ENCODE results near the gene SLC2A3.
"Not testable (repeated sequence)": the region's sequence is repeated elsewhere in the genome, so short reads cannot be mapped to it uniquely, and the experiment has no call there.

The SLC2A3 gene

DNA sequence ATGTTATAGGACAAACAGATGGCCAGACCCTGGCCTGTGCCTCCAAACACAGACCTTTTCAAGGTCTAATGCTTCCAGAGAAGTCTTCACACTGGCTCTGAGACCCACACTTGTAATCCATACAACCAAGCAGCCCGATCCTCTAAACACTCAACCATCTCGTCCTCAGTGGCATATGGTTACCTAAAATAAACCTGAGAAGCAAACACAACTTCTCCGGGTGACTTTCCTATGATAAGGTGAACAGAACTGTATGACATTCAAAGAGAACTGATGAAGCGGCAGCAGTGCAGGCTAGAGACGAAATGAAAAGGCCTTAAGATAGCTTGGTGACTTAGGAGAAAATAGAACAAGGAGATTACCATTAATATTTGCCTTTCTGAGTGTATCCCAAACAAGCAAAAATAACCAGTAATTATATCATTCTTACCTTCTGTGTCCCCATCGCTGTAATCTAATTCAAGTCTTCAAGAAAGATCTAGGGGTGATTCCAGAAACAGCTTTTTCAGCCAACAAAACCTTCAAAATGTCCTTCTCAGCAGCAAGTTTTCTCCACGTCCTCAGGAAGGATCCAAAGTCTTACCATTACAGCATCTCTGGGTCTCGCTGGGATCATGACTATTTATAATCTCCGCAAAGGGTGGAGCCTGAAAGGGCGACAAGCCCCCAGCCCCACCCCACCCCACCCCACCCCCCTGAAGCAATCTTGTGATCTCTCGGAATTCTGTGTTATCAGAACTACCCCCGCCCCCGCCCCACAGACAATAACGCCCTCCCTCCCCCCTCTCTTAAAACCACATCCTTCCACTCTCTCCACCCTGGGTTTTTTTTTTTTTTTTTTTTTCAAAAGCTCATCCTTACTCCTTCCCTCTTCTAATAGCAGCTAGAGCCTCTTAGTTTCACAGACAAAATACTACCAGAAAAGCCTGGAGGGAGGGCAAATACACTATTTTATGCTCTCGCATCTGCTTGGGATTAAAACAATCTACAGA lies at the start of gene SLC2A3:
TSS of gene SLC2A3 (minus strand) at position 598 of the 992 bp plus-strand sequence. CDS start at position 445, 153 bp downstream.
- in situ Hi-C loops (cut with HindIII; ENCODE audit: low sequenced_read_pairs) = no loop called here

DNA sequence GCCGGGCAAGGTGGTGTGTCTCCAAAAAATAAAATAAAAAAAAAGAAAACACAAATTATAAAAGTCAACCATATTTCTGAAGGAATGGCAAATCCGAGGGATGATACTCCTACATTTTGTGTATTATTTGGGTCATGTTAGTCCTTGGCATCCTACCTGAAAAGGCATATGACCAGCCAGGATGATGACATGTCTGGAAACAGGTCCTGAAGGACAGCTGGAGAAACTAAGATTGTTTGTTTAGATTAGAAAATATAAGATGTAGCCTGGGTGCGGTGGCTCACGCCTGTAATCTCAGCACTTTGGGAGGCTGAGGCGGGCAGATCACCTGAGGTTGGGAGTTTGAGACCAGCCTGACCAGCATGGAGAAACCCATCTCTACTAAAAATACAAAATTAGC lies 48.9 kb upstream of the SLC2A3 start:
- in situ Hi-C loops (cut with HindIII; ENCODE audit: low sequenced_read_pairs) = no loop called here

DNA sequence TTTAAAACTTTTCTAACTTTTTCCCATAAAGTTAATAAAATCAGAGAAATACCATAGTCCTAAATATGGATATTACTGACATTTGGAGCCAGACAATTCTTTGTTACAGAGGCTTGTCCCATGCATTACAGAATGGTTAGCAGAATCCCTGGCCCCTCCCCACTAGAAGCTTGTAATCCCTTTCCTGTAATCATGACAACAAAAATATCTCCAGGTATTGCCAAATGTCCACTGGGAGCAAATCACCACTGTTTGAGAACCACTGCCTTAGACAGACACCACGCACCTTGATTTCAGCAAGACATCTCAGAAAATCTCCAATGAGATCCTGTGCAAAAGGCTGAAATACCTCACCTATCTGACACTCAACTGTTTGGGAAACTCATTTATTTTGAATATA lies 47.5 kb upstream of the SLC2A3 start:
- in situ Hi-C loops (cut with HindIII; ENCODE audit: low sequenced_read_pairs) = not testable (repeated sequence)

DNA sequence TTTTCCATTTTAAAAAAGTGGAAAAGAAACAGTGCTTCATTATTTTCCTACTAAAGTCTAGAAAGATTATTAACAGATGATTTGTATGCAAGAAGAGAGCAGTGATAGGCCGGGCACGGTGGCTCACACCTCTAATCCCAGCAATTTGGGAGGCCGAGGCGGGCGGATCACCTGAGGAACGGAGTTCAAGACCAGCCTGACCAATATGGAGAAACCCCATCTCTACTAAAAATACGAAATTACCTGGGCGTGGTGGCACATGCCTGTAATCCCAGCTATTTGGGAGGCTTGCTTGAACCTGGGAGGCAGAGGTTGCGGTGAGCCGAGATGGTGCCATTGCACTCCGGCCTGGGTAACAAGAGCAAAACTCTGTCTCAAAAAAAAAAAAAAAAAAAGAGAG lies 47.0 kb upstream of the SLC2A3 start:
- in situ Hi-C loops (cut with HindIII; ENCODE audit: low sequenced_read_pairs) = not testable (repeated sequence)

DNA sequence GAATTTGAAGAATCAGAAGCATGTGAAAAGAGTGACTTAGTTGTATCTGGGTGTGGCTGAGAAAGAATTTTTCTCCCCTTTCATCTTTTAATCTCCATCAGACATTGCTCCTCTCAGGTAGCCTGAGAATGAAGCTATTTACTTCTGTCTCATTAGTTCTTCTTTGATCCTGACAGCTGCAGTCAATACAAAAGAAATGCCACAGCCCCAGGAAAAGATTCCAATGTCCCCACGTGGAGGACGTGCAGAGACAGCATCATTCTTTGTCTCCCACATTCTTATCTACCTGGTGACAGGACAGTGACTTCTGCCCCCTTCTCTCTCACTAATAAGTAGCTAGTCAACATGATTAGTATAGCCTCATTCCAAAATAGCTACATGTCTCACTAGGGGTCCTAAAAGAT lies 46.3 kb upstream of the SLC2A3 start:
- in situ Hi-C loops (cut with HindIII; ENCODE audit: low sequenced_read_pairs) = not testable (repeated sequence)

DNA sequence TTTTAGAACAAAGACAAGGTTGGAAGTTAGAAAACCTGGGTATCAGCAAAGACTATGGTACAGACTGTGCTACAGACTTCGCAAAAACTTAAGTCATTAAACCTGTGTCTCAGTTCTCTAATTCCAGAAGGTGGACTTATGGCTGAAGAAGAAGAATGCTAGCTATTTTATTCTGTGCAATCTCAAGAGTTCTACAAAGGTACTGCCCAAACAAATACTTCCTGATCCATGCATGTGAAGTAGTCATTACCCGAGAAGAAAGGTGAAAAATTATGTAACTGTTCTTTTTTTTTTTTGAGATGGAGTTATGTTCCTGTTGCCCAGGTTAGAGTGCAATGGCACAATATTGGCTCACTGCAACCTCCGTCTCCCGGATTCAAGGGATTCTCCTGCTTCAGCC lies 45.5 kb upstream of the SLC2A3 start:
- in situ Hi-C loops (cut with HindIII; ENCODE audit: low sequenced_read_pairs) = no loop called here

DNA sequence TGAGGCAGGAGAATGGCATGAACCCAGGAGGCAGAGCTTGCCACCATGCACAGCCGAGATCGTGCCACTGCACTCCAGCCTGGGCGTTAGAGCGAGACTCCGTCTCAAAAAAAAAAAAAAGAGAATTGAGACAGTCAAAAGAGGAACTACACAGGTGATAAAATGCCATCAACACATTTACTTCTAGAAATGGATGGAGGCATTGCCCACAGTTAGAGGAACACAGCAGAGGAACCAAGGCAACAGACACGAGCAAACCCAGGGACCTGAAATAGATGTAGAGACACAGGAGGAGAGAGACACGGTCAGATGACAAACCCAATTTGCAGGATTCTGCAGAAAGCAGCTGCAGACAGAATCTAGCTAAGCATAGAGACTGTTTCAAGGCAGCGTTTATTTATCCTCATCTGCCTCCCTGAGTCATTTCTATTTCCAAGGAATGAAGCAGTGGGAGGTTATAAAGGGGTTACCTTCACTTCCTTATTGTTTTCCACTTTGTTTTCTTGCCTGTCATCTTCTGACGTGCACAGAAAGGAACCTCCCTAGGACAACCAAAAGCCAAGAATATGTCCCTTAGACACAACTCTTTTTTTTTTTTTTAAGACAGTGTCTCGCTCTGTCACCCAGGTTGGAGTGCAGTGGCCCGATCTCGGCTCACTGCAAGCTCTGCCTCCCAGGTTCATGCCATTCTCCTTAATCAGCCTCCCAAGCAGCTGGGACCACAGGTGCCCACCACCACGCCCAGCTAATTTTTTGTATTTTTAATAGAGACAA lies 41.6 kb upstream of the SLC2A3 start:
- in situ Hi-C loops (cut with HindIII; ENCODE audit: low sequenced_read_pairs) = not testable (repeated sequence)

DNA sequence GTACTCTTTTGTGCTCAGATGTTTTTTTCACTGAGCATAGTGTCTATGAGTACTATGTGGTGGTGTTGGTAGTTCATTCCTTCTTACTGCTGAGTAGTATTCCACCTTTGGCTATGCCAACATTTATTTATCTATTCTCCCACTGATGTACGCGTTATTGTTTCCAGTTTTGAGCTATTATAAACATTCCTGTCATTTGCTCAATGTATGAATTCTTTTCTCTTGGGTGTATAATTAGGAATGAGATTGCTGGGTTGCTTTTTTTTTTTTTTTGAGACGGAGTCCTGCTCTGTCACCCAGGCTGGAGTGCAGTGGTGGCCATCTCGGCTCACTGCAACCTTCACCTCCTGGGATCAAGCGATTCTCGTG lies 37.5 kb upstream of the SLC2A3 start:
- in situ Hi-C loops (cut with HindIII; ENCODE audit: low sequenced_read_pairs) = no loop called here

DNA sequence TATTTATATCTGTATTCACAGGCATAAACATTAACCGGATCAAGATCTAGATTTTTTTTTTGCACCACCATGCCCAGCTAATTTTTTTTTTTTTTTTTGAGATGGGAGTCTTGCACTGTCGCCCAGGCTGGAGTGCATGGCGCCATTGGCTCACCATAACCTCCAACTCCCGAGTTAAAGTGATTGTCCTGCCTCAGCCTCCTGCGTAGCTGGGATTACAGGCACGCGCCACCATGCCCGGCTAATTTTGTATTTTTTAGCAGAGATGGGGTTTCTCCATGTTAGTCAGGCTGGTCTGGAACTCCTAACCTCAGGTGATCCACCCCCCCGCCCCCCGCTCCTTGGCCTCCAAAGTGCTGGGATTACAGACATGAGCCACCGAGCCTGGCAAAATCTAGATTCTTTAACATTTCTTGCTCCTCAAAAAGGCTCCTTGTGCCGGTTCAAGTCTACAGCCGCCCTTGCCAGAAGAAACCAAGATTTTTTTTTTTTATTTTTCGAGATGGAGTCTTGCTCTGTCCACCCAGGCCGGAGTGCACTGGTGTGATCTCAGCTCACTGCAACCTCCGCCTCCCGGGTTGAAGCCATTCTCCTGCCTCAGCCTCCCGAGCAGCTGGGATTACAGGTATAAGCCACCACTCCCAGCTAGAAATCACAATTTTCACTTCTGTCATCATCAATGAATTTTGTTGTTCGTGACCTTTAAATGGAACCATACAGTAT lies 36.9 kb upstream of the SLC2A3 start:
- in situ Hi-C loops (cut with HindIII; ENCODE audit: low sequenced_read_pairs) = no loop called here

DNA sequence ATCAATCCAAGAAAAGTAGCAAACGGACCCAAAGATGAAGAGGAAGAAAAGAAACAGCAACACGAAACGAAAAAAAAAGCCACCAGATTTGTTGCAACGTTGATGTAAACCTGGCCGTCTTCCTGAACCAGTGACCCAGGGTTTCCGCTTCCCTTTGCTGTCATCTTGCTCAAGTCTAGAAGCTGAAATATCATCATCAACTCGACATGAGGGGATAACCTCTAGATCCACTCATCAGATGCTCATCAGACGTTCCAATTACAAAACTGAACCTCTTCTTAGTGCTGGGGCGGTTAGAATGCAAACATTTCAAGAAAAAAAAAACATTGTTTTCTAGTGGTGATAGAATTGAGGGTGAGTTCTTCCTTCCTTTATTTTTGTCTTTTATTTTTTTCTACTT lies 36.3 kb upstream of the SLC2A3 start:
- in situ Hi-C loops (cut with HindIII; ENCODE audit: low sequenced_read_pairs) = not testable (repeated sequence)

DNA sequence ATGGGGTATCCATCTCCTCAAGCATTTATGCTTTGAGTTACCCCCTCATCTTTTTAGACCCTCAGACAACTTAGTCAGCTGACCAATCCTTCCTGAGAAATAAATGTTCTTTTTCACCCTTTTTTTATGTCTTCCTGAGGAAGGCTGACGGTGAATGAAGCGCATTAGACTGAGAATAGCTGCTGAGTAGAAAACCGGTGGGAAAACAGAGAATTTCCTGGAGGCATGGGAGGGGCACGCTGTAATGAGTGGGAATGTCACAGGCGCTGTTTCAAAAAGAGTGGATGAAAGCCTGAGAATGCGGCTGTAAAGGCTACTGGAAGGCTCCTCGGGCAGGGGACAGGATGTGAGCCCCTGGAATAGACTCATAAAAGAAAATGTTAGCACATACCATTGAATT lies 35.8 kb upstream of the SLC2A3 start:
- in situ Hi-C loops (cut with HindIII; ENCODE audit: low sequenced_read_pairs) = not testable (repeated sequence)

DNA sequence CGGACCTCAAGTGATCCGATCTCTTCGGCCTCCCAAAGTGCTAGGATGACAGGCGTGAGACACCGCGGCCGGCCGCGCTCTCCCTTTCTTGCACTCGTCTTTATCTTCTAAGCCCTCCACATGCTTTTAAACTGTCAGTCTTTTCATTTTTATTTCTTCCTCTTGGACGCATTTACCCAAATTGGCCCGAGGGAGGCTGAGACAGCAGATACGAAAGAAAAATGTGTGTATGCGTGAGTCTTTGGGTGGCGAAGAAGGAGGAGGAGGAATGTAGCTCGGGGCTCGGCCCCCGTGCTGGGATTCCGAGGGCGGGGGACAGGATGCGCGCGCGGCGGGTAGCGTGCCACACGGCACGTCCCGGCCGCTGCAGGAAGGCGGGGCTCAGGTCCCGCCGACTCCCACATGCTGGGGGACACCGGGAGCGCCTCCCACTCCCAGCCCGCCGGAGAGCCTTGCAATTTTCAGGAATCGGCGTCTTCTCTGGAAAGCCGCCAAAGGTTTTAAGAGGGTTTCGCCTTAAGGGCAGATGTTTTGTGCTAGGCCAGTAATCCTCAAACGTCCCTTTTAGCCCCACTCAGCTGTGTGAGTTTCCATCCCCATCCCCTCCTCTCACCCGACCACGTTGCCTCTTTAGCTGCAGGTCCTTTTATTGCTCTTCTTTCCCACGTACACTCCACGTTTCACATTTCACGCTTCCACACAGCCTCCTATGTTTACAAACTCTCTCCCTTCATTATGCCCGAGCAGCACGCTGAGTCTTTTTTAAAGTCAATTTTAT lies 34.7 kb upstream of the SLC2A3 start:
- in situ Hi-C loops (cut with HindIII; ENCODE audit: low sequenced_read_pairs) = no loop called here

DNA sequence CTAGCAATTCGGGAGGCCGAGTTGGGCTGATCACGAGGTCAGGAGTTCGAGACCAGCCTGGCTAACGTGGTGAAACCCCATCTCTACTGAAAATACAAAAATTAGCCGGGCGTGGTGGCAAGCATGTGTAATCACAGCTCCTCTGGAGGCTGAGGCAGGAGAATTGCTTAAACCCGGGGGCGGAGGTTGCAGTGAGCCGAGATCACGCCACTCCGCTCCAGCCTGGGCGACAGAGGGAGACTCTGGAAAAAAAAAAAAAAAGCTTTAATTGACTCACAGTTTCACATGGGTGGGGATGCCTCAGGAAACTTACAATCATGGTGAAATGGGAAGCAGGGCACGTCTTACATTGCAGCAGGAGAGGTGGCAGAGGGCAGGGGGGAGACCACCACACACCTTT lies 30.6 kb upstream of the SLC2A3 start:
- in situ Hi-C loops (cut with HindIII; ENCODE audit: low sequenced_read_pairs) = no loop called here

DNA sequence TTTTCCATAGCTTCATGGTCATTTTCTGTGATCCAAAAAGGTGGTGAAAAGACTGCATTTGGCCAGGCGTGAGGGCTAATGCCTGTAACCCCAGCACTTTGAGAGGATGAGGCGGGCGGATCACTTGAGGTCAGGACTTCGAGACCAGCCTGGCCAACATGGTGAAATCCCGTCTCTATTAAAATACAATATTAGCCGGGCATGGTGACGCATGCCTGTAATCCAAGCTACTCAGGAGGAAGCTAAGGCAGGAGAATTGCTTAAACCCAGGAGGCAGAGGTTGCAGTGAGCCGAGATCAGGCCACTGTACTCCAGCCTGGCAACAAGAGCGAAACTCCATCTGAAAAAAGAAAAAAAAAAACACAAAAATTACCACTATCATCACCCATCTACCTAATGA lies 28.7 kb upstream of the SLC2A3 start:
- in situ Hi-C loops (cut with HindIII; ENCODE audit: low sequenced_read_pairs) = not testable (repeated sequence)

DNA sequence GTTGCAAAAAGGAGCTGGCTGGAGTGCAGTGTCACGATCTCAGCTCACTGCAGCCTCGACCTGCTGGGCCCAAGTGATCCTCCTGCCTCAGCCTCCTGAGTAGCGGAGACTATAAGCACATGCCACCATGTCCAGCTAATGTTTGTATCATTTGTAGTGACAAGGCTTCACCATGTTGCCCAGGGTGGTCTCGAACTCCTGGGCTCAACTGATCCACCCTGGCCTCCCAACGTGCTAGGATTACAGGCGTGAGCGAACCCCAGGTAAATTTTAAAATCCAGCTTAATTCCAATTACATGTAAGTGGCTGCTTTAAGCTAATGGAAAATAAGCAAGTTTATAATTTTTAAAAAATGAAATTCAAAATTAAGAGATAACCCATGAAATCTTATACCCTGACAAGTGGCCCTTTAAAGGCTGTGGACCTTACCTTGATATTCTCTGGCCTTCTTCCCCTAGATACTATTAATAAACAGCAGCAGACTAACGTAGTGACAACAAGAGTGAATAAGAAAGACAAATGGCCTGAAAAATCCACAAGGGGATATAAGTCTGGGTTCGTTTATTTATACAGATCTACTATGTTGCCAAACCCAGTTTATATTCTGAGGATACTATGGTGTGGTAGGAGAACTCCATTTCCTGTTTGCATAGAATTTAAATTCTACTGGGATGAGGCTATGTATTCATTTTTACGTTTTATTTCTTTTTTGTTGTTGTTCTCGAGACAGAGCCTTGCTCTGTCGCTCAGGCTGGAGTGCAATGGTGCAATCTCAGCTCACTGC lies 25.6 kb upstream of the SLC2A3 start:
- in situ Hi-C loops (cut with HindIII; ENCODE audit: low sequenced_read_pairs) = no loop called here

DNA sequence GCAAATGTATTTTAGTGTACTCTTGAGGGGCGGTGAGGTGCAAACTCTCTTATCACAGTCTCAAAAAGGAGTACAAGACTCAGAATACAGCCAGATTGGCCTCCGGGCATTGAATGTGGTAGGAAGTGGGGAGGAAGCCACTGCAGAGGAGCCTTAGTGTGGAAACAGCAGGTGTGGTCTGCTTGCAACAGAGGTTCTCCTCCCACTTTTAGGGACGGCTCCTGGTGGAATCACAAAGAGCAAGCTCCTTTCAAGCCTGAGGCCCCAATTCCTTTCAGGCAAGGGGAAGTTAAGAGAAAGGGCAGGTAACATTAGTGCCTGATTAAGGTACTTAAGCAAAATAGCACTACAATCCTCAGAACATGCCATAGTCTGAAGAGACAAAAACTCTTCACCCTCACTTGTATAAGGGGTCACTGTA lies 23.7 kb upstream of the SLC2A3 start:
- in situ Hi-C loops (cut with HindIII; ENCODE audit: low sequenced_read_pairs) = no loop called here

DNA sequence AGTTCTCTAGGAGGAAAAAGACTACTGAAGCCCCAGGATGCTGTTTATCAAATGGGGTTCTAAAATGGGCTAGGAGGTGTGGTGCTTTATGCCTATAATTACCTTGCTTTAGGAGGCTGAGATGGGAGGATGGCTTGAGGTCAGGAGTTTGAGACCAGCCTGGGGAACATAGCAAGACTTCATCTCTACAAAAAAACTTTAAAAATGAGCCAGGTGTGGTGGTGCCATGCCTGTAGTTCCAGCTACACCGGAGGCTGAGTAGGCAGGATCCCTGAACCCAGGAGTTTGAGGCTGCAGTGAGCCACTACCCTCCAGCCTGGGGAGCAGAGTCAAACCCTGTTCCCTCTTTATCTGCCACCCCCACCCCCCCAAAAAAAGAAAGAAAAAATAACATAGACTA lies 23.3 kb upstream of the SLC2A3 start:
- in situ Hi-C loops (cut with HindIII; ENCODE audit: low sequenced_read_pairs) = no loop called here

DNA sequence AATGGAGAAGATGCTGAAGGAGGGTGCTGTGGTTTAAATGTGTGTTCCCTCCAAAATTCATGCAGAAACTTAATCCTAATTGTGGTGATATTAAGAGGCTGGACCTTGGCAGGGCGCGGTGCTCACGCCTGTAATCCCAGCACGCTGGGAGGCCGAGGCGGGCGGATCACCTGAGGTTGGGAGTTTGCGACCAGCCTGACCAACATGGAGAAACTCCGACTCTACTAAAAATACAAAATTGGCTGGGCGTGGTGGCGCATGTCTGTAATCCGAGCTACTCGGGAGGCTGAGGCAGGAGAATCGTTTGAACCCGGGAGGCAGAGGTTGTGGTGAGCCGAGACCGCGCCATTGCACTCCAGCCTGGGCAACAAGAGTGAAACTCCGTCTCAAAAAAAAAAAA lies 18.9 kb upstream of the SLC2A3 start:
- in situ Hi-C loops (cut with HindIII; ENCODE audit: low sequenced_read_pairs) = not testable (repeated sequence)

DNA sequence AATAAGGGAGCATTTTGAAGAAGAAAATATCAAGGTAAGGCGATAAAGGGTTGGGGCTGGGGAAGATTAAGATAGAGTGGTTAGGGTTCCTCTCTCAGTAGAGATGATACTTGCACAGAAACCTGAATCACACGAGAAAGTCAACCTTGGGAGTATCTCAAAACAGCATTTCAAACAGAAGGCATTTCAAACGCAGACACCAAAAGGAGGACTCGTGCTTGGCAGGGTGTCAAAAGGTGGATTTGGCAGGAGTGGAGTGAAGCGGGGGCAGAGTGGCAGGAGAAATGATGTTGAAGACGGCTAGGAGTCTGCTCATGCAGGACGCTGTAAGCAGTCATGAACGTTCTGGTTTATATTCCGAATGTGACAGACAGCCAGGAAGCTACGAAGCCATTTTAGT lies 18.4 kb upstream of the SLC2A3 start:
- in situ Hi-C loops (cut with HindIII; ENCODE audit: low sequenced_read_pairs) = not testable (repeated sequence)

DNA sequence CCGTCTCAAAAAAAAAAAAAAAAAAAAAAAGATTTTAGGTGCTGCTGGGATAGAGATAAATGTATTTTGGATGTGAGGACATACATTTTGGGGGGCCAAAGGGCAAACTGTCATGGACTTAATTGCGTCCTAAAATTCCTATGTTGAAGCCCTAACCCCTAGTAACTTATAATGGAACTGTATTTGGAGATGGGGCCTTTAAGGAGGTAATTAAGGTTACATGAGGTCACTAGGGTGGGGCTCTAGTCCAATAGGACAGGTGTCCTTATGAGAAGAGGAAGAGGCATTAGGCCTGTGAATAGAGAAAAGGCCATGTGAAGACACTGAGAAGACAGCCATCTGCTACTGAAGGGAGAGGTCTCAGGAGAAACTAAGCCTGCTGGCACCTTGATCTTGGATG lies 17.9 kb upstream of the SLC2A3 start:
- in situ Hi-C loops (cut with HindIII; ENCODE audit: low sequenced_read_pairs) = not testable (repeated sequence)

All from endothelial cell of hepatic sinusoid (primary cell).